Left ventricle myocardium superior (tissue), 1 donor: Measurements from ENCODE around the gene NAV2. TPM values are rescaled to one million over a fixed set of nuclear protein-coding genes. Genes with fewer than 3 reads are reported as not detected.

Experiments used
- ATAC-seq: fragments of 200-7000 bp; cut with Tn5 transposase; one replicate; pipeline ENCODE4 v1.9.1; 2020; ENCODE audit warnings: mild to moderate bottlenecking, moderate library complexity
- DNase-seq: peaks from one replicate; pipeline ENCODE4 v3.0.0-alpha.2; 2020
- intact Hi-C: fragments of 100-400 bp; cut with micrococcal nuclease; formaldehyde crosslinking; loops from one replicate; pipeline ENCODE4 v1.11.0; 2022
- total RNA-seq: library from RNA; stranded (reverse); fragmentation: NEBNext Ultra II Directional; extraction: Animal tissue kit (Norgen Biotek cat#: 25700); gene quantifications from one replicate; pipeline ENCODE4 v1.2.1, GENCODE V29; 2021
- donor health status: DM: no; HTN: yes; CAD: no; lungs with severe emphysema.

The NAV2 gene
- total RNA-seq, 1 donor from 2014 or later = 8.8 TPM

DNA sequence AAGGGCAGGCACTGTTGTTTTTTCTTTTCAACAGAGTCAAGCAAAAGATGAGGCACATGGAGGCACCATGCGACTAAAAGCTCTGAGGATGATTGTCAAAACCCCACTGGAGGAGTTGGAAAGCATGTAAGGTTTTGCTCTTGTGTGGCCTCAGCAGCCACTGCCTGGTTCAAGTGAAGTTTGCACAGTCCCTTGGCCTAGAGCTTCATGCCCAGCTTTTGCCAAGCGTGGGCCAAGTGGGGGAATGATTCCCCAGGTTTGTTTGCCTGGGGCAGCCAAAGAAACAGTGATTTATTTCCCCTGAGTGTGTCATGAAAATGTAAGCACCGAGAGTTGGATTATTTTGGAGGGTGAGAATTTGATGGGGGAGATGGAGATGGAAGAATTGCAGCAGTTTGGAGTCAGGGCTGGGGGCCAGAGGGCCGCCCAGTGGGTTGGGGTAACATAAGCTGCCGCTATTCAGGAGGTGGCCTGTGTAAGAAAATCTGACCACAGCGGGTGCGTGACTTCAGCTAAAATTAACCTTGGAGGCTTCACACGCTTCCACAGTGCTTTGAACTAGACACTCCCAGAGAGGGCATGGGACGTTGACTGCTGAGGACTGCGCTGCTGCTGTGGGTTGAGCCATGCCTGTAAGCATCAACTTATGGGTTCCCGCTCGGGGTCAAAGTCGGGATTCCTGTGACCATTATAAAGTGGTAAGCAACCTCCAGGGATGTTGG is 100.7 kb downstream of the NAV2 start:
- DNase-seq = peak; percentile 37
- intact Hi-C loops = no loop called here
- ATAC-seq = peak; percentile 93

DNA sequence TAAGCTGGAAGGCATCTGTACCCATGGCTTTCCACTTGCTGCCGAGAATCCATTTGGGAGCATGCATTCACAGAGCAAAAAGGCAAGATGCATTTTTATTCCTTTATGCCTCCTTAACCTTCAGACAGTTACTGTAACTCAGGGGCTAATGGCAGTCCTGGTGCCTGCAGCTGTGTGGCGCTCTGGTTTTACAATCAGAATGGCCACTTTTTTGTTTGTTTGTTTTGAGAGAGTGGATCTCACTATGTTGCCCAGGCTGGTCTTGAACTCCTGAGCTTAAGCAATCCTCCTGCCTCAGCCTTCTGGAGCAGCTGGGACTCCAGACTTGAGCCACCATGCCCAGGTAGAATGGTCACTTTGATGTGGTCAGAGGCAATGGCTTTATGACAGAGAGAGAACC is 101.8 kb downstream of the NAV2 start:
- intact Hi-C loops = no loop called here
- no peak for DNase-seq

GRCh38 chr11:19816040-19816439 is 103.4 kb downstream of the NAV2 start:
- ATAC-seq (no peak), DNase-seq (no peak)
- intact Hi-C loops = no loop called here

More for the DNA sequence above, 101.8 kb downstream of the NAV2 start:
- no peak for ATAC-seq

DNA sequence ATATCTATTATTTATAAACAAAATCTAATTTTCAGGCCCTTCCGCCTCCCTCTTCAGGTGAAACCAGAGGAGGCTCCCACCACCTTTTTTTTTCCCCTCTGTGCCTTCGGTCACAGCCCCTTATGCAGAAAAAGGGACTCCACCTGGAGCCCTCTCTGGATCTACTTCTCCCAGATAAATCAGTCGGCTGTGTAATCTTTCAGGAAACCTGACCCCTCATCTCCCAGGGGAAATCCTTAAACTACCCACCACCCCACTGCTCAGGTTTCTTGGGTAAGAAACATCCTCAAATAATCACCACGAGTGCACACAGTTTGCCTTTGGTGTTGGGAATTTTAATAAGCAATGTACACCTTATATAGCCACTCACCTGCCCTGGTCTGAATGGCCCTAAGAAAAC is 104.2 kb downstream of the NAV2 start:
- no peak for ATAC-seq
- intact Hi-C loops = no loop called here
- no peak for DNase-seq

DNA sequence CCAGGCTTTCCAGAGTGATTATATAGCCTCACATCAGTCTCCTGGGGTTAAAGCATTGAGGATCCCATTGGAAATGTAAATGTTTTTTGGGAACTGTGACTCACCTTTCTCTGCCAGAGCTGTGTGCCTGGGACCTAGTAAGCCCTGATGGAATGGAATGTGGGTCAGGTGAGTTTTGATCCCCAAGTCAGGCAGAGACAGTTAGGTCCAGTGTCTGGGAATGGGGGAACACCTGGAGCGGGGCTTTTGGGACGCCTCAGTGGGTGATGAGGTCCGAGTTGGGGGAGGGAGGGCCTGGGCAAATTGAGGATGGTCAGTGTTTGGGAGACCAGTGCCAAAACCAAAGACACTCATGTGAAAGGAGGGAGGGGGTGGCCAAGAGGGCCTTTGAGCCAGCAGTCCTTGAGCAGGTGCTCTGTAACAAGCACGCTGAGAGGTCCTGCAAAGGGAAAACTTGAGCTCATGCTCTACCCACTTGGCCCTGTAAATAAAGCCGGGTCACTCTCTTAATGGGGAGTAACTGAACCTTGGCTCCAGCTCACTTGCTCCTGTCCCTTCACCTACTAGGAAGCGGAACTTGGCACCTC is 104.7 kb downstream of the NAV2 start:
- DNase-seq = no peak
- ATAC-seq = no peak
- intact Hi-C loops = no loop called here

DNA sequence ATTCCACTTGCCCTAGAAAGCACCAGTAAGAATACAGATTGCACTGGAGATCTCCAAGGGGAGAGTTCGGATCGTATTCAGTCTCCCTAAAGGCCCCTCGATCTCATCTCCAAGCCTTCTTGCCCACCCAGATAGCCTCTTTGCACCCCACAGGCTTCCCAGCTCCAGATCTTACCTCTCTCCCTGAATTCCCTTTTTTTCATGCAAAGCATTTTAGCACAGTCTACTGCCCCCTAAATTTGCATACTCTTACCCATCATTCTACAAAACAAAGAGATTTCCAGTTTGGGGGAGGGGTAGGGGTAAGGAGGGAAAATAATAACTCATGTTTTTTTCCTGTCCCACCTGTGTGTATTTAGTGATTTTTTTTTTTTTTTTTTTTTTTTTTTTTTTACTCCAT is 105.2 kb downstream of the NAV2 start:
- ATAC-seq = no peak
- intact Hi-C loops = no loop called here
- no peak for DNase-seq

DNA sequence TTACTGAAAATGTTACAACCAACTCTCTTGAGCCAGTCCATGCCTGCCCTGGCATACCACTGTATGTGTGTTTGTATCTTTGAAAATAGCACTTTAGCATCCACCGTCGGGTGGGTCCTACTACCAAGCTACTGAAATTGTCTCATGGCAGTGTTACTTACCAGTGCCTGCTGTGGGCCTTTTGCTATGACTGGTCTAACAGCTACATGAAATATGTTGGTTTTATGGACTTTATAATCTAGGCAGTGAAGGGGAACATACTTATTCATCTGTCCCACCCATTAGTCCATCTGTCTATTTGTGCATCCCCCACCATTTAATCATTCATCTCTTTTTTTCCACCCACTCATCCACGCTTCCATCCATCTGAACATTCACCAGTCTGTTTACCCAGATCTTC is 106.0 kb downstream of the NAV2 start:
- no peak for ATAC-seq
- no peak for DNase-seq
- intact Hi-C loops = no loop called here

DNA sequence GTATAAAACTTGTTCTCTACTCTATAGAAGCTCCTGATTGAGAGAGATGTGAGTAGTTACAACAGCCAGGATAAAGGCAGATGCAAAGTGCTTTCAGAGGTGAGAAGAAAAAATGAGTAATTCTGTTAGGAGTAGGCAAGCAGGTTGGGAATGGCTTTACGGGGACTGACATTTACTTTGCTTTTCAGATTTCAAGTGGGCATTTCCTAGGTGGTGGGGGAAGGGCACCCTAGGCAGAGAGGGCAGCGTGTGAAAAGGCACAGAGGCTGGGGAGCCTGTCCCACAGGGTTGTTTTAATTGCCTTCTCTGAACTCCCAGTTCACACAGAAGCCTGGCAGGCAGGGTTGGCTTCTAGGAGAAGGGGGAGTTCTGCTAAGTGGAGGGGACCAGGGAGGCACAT is 106.5 kb downstream of the NAV2 start:
- intact Hi-C loops = no loop called here
- ATAC-seq (no peak), DNase-seq (no peak)

DNA sequence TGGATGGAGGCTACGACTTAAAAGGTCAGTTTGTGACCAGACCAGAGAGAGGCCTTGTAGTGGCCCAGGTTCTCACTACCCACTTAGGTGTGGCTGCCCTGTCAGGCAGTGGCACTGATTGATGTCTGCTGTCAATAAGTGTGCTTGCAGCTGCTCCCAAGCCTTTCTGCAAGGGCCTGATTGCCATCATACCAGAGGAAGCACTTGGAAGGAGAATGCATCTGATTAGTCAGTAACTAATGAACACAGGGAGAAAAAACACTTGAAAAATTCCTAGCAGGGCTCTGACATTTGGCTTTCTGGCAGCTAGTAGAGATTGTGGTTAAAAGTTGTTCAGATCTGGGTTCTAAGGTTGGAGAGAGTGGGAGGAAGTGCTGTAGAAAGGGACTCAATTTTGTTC is 107.5 kb downstream of the NAV2 start:
- intact Hi-C loops = no loop called here
- no peak for ATAC-seq
- DNase-seq = no peak

DNA sequence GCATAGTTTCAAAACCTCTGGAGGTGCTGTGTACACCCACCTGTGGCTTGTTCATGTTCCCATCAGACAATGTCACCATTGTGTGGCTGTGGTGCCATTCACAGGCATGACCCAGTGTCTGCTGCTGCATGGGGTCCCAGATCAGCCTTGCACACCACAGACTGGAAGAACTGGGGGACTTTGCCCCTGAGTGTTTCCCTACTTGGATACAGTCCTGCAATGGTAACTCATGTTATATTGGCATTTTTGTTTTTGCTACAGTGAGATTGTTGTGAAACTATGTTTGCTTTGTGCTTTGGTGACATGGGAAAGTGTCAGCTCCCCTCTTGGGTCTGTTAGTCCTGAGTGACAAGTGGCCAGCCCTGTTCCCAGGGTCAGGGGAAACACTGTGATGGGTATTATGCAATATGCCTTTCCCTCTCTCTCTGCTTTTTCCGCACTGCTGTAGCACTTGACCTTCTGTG is 108.8 kb downstream of the NAV2 start:
- DNase-seq = no peak
- no peak for ATAC-seq
- intact Hi-C loops = no loop called here

DNA sequence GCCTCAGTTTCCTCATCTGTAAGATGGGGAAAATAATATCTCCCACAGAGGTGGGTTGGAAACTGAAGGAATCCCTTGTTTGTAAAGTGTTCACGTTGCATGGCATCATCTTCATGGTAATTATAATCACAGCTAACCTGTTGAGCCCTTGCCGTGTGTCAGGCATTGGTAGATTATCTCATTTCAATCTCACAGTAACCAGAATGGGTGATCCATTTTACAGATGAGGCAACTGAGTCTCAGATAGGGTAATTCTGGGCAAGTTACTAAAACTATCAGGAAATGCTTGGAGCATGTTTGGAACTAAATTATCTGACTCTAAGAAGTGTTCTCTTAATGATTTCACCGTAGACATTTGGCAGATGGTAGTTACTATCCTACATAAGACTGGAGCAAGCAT is 109.4 kb downstream of the NAV2 start:
- no peak for DNase-seq
- ATAC-seq = no peak
- intact Hi-C loops = no loop called here

DNA sequence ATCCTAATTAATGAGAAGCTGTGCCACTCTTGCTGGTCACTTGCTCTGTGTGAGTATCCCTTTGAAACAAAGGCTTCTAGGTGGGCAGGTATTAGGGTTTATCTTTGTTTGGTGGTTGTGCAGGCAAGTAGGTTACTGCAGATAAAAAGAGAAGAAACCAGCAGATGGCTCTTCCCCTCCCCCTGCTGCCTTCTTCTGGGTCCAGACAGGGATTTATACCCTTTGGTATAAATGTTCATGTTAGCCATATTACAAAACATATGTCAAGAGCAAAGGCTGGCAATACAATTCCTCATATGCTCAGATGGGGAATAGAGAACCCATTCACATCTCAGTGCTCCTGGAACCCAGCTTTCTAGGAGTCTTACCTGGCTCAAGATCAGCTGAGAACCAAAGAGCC is 109.9 kb downstream of the NAV2 start:
- intact Hi-C loops = no loop called here
- no peak for ATAC-seq

GRCh38 chr11:19826606-19827005 is 114.0 kb downstream of the NAV2 start:
- ATAC-seq (no peak), DNase-seq (no peak)
- intact Hi-C loops = no loop called here

More for the DNA sequence above, 109.9 kb downstream of the NAV2 start:
- no peak for DNase-seq

- intact Hi-C loops = no loop called here
- ATAC-seq (peak; percentile 51), DNase-seq (no peak)
These were observed 114.9 kb downstream of the NAV2 start for GRCh38 chr11:19827399-19828135.

GRCh38 chr11:19828382-19829108 is 115.9 kb downstream of the NAV2 start:
- DNase-seq = no peak
- intact Hi-C loops = no loop called here
- no peak for ATAC-seq

GRCh38 chr11:19829109-19829837 is 116.6 kb downstream of the NAV2 start:
- DNase-seq (no peak), ATAC-seq (no peak)
- intact Hi-C loops = no loop called here

GRCh38 chr11:19832086-19832750 is 119.6 kb downstream of the NAV2 start:
- ATAC-seq (no peak), DNase-seq (no peak)
- intact Hi-C loops = no loop called here

- ATAC-seq = no peak
- no peak for DNase-seq
- intact Hi-C loops = no loop called here
These were observed 120.3 kb downstream of the NAV2 start for GRCh38 chr11:19832901-19833300.

GRCh38 chr11:19834771-19835170 is 122.1 kb downstream of the NAV2 start:
- DNase-seq (no peak), ATAC-seq (no peak)
- intact Hi-C loops = no loop called here
